HG02678 (cell line): ENCODE measurements around the gene MPHOSPH9.

Experiments used
- ATAC-seq: cut with Tn5 transposase; IDR thresholded peaks from one replicate; pipeline ENCODE4 v1.9.1; 2021; ENCODE audit warnings: mild to moderate bottlenecking, moderate library complexity; ENCODE audit not compliant: unreplicated experiment

MPHOSPH9 gene

DNA sequence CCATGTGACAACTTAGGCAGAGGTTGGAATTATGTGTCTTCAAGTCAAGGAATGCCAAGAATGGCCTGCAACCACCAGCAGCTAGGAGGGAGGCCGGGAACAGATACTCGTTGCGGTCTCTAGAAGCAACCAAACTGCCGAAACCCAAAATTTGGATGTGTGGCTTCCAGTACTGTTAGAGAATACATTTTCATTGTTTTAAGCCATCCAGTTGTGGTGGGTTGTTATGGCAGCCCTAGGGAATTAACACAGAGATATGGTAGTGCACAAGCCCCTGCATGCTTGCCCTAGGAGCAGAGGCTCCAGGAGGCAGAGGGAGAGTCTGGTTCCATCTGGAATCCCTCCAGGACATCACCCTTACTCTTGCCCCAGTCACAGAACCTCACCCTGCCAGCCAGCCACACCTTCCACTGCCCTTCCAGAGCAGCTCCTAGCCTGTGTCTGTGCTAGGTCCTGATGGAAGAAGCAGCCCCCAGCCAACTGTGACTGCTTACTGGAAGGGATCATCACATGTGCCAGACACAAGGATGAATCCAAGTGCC, 101.6 kb downstream of the MPHOSPH9 start:
- no peak for ATAC-seq

DNA sequence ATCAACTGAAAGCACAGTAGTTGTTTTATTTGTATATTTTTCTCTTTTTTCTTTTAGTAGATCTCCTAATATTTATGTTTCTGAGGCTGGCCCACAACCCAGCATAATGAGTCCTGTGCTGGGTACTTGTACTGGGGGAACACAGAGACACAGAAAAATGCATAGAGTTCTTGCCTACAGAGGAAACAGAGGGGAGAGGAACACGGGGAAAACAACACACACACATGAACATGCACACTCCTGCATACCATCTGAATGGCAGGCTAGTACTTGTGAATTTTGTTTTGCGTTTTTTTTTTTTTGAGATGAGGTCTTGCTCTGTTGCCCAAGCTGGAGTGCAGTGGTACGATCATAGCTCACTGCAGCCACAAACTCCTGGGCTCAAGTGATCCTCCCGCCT, 103.3 kb downstream of the MPHOSPH9 start:
- no peak for ATAC-seq

DNA sequence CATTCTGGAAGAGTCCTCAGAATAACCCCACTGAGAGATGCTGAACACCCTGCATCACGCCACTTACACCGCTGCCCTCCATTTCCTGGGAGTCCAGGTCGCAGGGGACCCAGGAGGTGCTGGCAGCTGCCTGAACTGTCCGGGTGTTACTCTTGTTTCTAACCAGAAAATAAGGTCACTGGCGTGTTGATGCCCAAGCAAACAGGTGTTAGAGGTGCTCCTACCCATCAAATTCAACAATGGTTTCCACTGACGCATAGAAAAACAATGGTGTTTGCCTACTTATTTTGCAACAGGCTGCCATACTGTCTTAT, 105.8 kb downstream of the MPHOSPH9 start:
- no peak for ATAC-seq

DNA sequence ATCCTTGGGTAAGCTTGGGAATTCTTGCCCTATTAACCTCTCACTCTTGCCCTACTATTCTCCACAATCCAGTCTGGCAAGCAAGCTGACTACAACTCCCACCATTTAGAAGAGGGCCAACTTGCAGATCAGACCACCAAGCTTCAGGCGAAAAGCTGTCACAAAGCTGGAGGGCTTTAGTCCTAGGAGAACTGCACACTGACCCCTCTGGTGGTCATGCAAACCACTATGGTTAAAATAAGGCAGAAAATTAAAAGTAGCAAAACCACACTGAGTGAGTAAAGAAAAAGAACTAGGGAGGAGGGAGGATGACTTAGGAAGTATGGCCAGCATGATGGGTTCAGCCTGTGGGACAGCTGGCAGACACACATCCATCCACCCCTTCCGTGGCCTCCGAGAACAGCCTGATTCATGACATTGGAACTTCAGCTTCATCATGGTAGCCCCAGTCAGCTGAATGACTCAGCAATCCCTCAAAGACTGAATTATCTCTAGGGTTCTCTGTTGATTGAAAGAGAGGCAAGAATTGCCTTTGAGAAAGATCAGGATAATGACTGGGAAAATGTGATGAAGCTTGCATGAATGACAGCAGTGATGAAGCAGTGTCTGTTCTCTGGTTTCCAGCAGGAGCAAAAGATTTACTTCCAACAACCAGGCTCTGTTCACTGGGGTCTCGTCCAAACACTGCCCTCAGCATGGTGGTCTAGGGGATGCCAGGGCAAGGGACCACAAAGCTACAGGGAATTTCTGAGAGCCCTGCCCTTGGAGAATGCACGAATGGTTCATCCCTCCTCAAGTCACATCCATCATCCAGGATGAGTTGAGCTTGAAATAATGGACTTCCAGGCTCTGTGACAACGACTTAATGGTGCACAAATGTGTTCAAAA, 106.4 kb downstream of the MPHOSPH9 start:
- ATAC-seq: no peak

DNA sequence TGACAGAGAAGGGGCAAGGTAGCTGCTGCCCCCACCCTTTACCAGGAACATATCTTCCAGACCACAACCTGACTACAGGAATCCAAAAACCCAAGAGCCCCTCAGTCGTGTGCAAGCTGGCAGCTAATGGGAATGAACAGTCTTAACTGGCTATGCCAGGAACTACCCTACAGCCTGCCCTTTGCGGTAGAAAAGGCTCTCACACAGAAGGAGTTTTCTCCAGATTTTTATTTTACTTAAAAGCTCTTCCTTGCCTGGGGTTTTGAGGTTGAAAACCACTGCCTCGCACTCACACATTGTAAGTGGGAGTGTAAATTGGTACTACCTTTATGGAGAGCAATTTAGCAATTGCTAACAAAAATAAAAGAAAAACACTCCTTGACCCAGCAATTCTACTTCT, 110.3 kb downstream of the MPHOSPH9 start:
- no peak for ATAC-seq

DNA sequence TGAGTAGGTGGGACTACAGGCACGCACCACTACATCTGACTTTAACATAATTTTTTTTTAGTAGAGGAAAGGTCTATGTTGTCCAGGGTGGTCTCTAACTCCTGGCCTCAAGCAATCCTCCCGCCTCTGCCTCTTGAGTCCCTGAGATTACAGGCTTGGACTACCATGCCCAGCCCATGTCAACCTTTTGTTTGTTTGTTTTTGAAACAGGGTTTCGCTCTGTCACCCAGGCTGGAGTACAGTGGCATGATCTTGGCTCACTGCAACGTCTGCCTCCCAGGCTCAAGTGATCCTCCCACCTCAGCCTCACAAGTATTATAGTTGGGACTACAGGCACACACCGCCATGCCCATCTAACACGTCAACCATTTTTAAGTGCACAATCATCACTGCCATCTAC, 111.3 kb downstream of the MPHOSPH9 start:
- ATAC-seq: no peak

DNA sequence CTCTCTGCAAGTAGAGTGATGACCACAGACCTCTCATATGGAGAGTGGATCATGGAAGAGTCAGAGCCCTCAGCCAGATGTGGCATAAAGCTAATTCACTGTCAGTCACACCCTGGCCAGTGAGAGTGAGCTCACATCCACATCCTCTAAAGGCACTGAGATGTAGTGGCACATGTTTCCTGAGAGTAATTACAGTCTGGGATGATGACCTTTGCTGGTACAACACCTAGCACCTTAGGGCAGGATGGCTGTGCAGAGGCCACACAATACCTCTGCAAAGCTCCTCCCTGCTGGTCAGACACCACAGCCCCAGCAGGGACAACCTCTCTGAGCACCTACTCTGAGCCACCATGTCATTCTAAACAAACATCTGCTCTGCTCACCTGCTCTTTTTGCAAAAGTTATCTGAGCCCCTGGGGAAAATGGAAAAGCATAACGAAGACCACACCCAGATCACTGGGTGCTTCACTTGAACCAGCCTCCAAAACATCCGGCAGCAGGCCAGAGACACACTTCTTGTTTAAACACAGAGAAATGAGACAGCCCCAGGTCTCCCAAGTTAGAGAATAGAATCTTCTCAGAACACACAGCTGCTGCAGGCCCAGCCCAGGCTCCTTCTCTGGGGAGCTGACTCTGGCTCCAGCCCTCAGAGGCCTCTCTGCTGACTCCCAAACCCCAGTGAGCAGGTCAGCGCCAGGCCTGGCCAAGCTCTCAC, 112.3 kb downstream of the MPHOSPH9 start:
- ATAC-seq: peak; percentile 22

DNA sequence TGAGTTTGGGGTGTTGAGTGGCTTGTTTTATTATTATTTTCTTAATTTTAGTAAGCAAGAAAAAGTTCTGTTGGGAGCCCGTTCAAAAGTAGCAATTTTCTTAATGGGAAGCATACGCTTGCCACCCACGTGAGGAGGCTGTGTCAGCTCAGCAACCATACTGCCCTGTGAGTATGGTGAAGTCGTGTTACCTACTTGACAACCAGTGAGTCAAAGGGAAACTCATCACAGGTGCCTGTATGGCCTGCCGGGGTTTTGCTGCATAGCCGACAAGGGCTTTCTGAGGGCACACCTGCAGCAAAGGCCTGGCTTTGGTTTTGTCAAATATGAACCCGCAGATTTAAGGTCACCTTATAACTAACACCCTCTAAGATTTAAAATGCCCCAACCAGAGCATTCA, 113.1 kb downstream of the MPHOSPH9 start:
- peak; percentile 83 for ATAC-seq

DNA sequence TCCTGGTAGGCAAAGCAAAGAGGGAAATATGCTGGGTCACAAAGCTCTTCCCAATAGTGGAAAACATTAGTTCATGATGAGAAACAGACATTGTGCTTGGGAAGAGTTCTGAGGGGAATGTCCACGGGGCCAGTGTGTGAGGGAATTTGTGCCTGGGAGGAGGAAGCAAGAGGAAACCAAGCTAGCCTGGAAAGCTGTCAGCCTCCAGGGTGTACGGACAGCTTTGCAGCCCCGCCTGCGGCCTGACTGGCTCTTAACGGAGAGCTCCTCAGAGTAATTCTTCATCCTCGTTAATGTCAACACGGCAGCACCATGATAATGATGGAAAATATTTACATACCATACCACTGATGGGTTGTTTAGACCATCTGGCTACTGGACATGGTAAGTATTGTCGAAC, 114.4 kb downstream of the MPHOSPH9 start:
- ATAC-seq: no peak

DNA sequence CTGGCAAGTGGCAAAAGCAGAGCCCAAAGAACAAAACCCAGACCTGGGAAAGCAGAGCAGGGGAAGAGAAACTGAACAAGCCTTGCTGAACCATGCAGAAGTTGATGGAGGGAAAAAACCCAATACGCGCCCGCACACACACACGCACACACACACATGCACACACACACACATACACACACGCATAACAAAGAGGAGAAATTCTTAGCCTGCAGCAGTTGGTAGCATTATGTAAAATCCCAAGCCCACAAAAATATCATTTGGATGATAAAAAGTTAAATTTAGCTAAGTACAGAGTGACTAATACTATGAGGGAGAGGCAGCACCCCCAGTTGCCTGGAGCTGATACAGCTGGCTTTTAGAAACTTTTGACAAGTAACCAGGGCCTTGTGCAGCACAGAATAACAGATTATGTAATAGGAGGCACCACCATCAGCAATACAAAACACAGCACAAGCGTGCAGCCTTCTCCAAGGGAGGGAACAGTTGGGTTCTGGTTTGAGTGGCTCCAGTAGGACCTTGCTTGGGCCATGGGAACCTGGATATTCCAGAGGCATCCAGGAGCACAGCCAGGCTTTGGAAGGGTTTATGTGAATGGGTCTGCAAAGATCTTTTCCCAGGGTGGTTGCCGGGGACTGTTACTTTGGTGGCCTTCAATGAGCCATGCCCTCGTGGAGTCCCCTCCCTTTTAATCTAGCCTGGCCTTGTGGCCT, 117.4 kb downstream of the MPHOSPH9 start:
- no peak for ATAC-seq

DNA sequence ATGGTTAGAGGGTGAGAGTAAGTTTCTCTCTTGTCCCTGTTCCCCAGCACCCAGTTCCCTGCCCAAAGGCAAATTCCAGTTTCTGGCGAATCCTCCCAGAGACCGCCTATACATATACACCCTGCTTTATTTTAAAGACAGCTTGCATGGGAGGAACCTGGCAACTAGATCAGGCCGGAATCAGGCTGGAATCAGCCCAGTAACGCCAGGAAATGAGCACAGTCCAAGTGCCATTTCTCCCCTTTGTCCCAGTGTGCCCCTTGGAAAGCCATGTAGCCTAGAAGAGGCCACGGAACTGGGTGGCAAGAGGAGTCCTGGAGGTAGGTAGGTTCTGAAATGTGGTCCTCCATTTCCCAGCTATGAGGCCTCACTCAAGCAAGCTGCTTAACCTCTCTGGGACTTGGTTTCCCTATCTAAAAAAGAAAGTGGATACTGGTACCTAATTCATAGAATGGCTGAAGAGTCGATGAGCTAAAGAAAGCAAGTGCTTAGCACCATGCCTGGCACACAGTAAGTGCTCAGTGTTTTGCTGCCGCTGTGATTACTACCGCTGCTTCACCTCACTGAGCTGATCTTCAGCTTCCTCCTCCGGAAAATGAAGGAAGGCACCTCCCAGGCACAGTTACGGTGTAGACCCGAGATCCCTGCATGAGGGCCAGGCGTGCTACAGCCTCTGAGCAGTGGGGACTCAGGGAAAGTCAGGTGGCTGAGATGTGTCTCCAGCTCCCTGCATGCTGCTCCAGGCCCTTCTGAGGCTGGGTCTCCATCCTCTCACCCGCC, 118.4 kb downstream of the MPHOSPH9 start:
- no peak for ATAC-seq

DNA sequence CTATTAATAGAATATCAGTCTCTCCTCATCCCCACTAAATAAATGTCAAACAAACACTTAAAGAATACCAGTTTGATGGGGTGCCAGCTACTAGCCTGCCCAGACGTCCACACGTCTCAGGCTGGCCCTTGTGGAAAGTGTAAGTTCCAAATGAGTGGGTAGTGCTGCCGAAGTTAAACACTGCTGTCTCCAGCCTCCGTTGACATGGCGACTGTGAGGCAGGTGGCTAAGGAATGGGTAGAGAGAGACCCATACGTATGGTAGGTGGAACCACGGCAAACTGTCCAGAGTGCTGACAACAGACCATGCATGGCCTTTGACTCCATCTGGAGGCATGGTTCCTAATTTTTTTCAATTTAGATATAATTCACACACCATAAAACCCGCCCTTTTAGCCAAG, 119.9 kb downstream of the MPHOSPH9 start:
- ATAC-seq: no peak

DNA sequence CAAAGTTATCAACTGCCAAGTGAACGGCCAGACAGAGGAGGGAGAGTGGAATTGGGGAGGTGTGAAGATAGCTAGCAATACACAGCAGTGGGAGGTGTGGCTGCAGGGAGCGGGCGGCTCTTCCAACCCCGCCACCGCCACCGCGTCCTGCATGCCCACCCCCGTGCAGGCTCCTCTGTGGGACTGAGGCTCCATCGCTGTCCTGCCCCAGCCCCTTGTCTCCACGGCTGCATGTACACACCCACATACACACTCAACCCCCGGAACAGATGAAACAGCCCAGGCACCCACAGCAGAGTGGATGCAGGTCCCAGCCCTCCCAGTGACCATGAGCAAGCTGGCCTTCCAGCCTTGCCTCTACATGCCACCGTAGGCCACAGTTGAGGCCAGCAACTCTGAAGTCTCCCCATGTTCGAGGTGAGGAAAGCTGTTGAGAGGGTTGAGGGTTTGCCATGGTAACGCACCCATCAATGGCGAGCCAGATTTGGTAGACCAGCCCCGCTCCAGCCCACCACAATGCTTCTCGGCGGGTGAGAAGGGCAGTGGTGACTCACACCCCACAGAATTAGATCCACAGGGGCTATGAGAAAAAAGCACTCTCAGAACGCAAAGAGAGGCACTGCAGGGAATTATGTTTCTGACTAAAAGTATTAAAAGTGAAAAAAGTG, 121.3 kb downstream of the MPHOSPH9 start:
- no peak for ATAC-seq

DNA sequence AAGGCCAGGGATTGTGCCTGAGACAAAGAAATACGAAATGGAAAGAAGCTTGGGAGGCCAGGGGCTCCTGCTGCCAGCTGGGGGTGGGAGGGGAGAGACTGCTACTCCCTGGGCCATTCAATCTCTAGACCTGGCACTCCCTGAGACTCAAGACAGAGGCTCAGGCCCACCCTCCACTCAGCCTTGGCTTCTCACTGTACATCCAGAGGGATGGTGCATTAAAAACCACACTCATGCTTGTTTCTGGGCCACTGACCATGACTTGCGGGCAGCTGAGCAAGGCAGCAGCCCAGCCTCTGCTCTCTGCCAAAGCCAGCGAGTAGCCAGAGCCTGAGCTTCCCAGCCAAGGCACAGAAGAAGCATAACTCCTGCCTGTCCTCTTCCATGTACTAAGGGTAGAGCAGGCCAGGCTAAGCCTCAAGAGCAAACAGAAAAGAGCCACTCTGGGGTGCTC, 123.6 kb downstream of the MPHOSPH9 start:
- no peak for ATAC-seq

DNA sequence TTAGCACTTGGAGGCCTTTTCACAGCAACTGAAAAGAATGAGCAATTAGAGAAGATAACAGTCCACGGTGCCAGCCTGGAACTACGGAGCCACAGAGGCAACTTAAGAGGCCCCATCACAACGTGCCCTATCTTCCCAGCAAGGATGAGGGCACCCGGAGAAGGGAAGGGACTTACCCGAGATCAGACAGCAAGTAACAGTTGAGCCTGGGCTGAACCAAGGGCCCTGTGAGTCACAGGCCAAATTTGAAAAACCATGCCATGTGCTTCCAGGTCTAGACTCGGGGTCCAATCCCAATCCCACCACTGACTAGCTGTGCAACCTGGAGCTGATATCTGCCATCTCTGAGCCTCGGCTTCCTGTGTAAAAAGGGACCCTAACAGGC, 124.3 kb downstream of the MPHOSPH9 start:
- no peak for ATAC-seq

DNA sequence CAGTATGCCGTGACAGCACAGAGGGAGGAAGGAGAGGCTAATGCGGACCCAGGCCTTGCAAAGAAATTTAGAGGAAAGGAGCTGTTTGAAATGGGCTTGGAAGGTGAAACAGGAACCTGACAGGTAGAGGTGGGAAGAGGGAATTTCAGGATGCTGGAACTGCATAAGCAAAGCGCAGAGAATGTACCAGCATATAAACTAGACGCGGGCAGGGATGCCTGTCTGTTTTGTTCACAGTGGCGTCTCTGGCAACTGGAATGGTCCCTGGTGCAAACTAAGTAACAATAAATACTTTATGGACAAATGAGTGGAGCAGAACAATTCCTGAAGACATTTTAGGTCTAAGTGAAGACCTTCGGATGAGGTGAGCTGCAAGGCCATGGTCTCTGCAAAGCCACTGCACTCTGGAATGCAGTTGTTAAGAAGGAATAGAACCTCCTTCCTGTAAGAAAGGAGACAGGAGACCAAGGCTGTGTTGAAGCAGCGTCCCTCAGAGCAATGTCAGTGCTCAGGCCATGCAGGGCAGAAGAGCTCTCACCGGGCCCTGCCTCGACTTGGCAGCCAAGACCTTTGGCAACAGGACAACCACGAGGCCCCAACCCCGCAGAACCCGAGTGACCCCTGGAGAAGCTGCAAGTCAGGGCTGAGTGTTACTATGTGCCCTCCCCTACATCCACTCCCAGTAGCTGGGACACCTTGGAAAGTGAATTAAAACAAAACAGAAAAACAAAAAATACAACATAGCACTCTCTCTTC, 124.8 kb downstream of the MPHOSPH9 start:
- no peak for ATAC-seq

DNA sequence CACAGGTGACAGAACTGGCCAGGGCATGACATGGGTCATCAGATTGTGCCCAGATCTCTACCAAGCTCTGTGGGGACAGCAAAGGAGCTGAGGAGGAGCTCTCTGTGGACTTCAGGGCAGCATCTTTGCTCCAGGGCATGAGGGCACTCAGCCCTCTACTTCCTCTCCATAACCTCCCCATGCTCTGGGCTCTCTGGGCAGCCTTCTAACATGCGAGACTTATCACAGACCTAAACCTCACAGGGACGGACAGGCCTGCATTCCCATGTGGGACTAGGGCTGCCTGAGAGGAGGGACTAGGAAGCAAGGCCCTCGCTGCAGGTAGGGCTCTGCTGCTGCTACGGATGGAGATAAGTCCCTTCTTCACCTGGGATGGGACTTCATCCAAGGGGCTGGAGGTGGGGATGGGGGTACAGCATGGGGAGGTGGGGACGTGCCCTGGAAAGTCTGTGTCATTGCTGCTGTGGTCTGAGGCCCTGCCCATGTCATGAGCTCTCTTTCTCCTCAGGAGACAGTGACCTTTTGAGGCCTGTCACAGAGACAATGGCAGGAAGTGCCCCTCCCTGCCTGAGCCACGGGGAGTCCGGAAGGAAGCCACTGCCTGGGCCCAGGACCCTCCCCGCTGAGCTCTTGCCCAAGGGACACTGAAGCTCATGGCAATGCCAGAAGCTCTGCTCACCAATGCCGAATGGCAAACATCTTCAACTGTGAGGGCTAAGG, 126.1 kb downstream of the MPHOSPH9 start:
- ATAC-seq: no peak

DNA sequence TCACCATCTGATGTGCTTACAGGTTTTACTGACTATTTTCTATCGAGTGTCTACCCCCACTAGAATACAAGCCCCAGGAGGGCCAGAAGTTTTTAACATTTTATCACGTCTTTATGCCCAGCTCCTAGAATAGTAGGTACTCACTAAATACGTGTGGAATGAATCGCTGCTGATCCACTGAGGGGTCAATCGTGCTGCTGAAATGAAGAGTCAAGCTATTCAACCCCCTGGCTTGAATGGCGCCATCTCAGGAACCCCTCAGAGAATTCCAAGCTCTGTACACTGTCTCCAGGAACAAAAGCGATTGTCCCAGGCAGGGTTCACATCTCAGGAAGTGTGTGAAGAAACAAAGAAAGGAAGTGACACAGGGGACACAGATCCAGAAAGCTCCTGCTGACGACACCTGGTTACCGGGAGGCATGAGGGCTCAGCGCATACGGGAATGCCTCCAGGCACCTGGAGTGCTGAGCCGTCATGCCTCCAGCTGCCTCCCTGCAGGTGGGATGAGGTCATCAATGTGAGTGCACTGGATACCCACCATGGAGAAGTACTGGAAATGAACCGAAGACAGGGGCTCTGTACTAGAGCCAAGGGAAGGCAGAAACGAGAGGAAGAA, 127.6 kb downstream of the MPHOSPH9 start:
- no peak for ATAC-seq
